ENCODE results near the gene S100PBP.

The S100PBP gene

GRCh38 chr1:32817159-32817814, at the start of gene S100PBP, which contains the start of gene YARS1:
S100PBP (plus strand) TSS chr1:32817653; CDS start chr1:32826100, 8,447 bp downstream.
YARS1 (minus strand) TSS chr1:32817358; CDS start chr1:32817244, 114 bp downstream.
- DNase-seq (ENCODE audit: low read depth): peak; percentile 98

GRCh38 chr1:32768110-32768850, 49.2 kb upstream of the S100PBP start:
- no peak for DNase-seq (ENCODE audit: low read depth)

GRCh38 chr1:32769524-32770220, 47.8 kb upstream of the S100PBP start:
- no peak for DNase-seq (ENCODE audit: low read depth)

- no peak for DNase-seq (ENCODE audit: low read depth)
Observed at GRCh38 chr1:32770221-32770731, 47.2 kb upstream of the S100PBP start.

- DNase-seq (ENCODE audit: low read depth): no peak
Observed at GRCh38 chr1:32770741-32771548, 46.5 kb upstream of the S100PBP start.

GRCh38 chr1:32771561-32772280, 45.7 kb upstream of the S100PBP start:
- DNase-seq (ENCODE audit: low read depth): no peak

- DNase-seq (ENCODE audit: low read depth): no peak
Observed at GRCh38 chr1:32772281-32773017, 45.0 kb upstream of the S100PBP start.

- no peak for DNase-seq (ENCODE audit: low read depth)
Observed at GRCh38 chr1:32773018-32773763, 44.3 kb upstream of the S100PBP start.

- no peak for DNase-seq (ENCODE audit: low read depth)
Observed at GRCh38 chr1:32773764-32774463, 43.5 kb upstream of the S100PBP start.

GRCh38 chr1:32774464-32774808, 43.0 kb upstream of the S100PBP start:
- no peak for DNase-seq (ENCODE audit: low read depth)

GRCh38 chr1:32774950-32775634, 42.4 kb upstream of the S100PBP start:
- DNase-seq (ENCODE audit: low read depth): no peak

- peak; percentile 55 for DNase-seq (ENCODE audit: low read depth)
Observed at GRCh38 chr1:32775640-32776337, 41.7 kb upstream of the S100PBP start.

GRCh38 chr1:32779242-32779641, 38.2 kb upstream of the S100PBP start:
- DNase-seq (ENCODE audit: low read depth): no peak

GRCh38 chr1:32780005-32780404, 37.4 kb upstream of the S100PBP start:
- no peak for DNase-seq (ENCODE audit: low read depth)

- no peak for DNase-seq (ENCODE audit: low read depth)
Observed at GRCh38 chr1:32780628-32781234, 36.7 kb upstream of the S100PBP start.

- DNase-seq (ENCODE audit: low read depth): no peak
Observed at GRCh38 chr1:32782086-32782485, 35.4 kb upstream of the S100PBP start.

GRCh38 chr1:32783851-32784250, 33.6 kb upstream of the S100PBP start:
- no peak for DNase-seq (ENCODE audit: low read depth)

Measured in GM04504 (cell line).